ENCODE results near the gene FABP3.

The FABP3 gene

GRCh38 chr1:31415658-31416057, 42.8 kb upstream of the FABP3 start:
- H3K4me3 ChIP-seq (ENCODE audit: low read depth, low read length) = no peak overlapping the region
- TF ChIP-seq CTCF (IDR thresholded peaks at IDR 0.05; ENCODE audit: insufficient read depth, low read depth, low read length, missing control alignments) = no peak

GRCh38 chr1:31414980-31415370, 42.1 kb upstream of the FABP3 start:
- no peak for DNase-seq (ENCODE audit: low read depth)
- no peak for TF ChIP-seq CTCF (IDR thresholded peaks at IDR 0.05; ENCODE audit: insufficient read depth, low read depth, low read length, missing control alignments)
- no peak overlapping the region for H3K4me3 ChIP-seq (ENCODE audit: low read depth, low read length)

More at GRCh38 chr1:31415658-31416057, 42.8 kb upstream of the FABP3 start:
- no peak for DNase-seq (ENCODE audit: low read depth)

- no peak for TF ChIP-seq CTCF (IDR thresholded peaks at IDR 0.05; ENCODE audit: insufficient read depth, low read depth, low read length, missing control alignments)
- peak; percentile 30 for DNase-seq (ENCODE audit: low read depth)
- H3K4me3 ChIP-seq (ENCODE audit: low read depth, low read length) = peak overlapping the region; percentile 57
These were observed 40.6 kb upstream of the FABP3 start for GRCh38 chr1:31413405-31414001.

- H3K4me3 ChIP-seq (ENCODE audit: low read depth, low read length) = peak within 1 kb of the TSS; percentile 57
- TF ChIP-seq CTCF (IDR thresholded peaks at IDR 0.05; ENCODE audit: insufficient read depth, low read depth, low read length, missing control alignments) = no peak
- DNase-seq (ENCODE audit: low read depth) = no peak
These were observed 40.0 kb upstream of the FABP3 start, which contains the start of gene SERINC2 for GRCh38 chr1:31412732-31413404. Gene SERINC2 (plus strand): TSS chr1:31413213. CDS start chr1:31413266, 53 bp downstream.

GRCh38 chr1:31412205-31412604, 39.3 kb upstream of the FABP3 start:
- DNase-seq (ENCODE audit: low read depth) = no peak
- H3K4me3 ChIP-seq (ENCODE audit: low read depth, low read length) = no peak overlapping the region
- TF ChIP-seq CTCF (IDR thresholded peaks at IDR 0.05; ENCODE audit: insufficient read depth, low read depth, low read length, missing control alignments) = no peak

- DNase-seq (ENCODE audit: low read depth) = no peak
- H3K4me3 ChIP-seq (ENCODE audit: low read depth, low read length) = no peak overlapping the region
- TF ChIP-seq CTCF (IDR thresholded peaks at IDR 0.05; ENCODE audit: insufficient read depth, low read depth, low read length, missing control alignments) = no peak
These were observed 38.0 kb upstream of the FABP3 start for GRCh38 chr1:31410871-31411270.

Data from GM12865 (cell line).